AG09309 (cell line): ENCODE results near the gene TIAM1.
A peak's percentile ranks its signal among the peaks of the same experiment; 100 is the strongest.

ENCODE experiments used
- DNase-seq: peaks from one replicate; pipeline ENCODE4 v3.0.0-alpha.2; 2010; ENCODE audit warnings: low read depth
- H3K4me3 ChIP-seq: 2 replicates; pipeline ENCODE4 v1.5.1; 2011; ENCODE audit warnings: mild to moderate bottlenecking, low read depth, low read length, moderate library complexity; ENCODE audit not compliant: control insufficient read depth
- TF ChIP-seq, protein P1 (sequence below): IDR thresholded peaks from 2 replicates; pipeline ENCODE4 v1.5.1; 2011; ENCODE audit warnings: mild to moderate bottlenecking, low read depth, low read length, inconsistent platforms; ENCODE audit not compliant: insufficient read depth, control insufficient read depth; ENCODE audit errors: missing control alignments

The TIAM1 gene

GRCh38 chr21:31349208-31349607 lies 5.1 kb upstream of the TIAM1 start:
- no peak for DNase-seq
- H3K4me3 ChIP-seq = no peak overlapping the region
- TF ChIP-seq, protein P1, sequence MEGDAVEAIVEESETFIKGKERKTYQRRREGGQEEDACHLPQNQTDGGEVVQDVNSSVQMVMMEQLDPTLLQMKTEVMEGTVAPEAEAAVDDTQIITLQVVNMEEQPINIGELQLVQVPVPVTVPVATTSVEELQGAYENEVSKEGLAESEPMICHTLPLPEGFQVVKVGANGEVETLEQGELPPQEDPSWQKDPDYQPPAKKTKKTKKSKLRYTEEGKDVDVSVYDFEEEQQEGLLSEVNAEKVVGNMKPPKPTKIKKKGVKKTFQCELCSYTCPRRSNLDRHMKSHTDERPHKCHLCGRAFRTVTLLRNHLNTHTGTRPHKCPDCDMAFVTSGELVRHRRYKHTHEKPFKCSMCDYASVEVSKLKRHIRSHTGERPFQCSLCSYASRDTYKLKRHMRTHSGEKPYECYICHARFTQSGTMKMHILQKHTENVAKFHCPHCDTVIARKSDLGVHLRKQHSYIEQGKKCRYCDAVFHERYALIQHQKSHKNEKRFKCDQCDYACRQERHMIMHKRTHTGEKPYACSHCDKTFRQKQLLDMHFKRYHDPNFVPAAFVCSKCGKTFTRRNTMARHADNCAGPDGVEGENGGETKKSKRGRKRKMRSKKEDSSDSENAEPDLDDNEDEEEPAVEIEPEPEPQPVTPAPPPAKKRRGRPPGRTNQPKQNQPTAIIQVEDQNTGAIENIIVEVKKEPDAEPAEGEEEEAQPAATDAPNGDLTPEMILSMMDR = no peak

DNA sequence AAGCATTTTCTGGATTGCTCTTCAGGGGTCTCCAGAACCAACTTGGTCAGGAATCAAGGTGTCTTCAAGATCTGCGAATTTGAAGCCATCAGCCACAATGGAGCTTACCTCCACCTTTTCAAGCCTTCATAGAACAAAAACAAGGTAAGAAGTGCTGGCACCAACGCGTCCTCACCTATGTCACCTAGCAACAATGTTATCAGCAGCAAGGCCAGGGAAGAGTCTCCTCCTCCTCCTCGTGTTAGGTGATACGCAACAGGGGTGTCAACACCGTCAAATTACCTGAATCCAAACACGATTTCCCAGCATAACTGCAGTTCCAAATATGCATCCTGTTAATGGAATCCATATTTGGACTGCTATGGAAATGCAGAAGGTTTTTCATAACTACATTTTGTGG lies 4.1 kb upstream of the TIAM1 start:
- TF ChIP-seq, protein P1 = no peak
- H3K4me3 ChIP-seq = no peak overlapping the region
- DNase-seq = no peak

- no peak overlapping the region for H3K4me3 ChIP-seq
- TF ChIP-seq, protein P1 = peak; percentile 48
- no peak for DNase-seq
Measured at GRCh38 chr21:31347435-31348032, 3.5 kb upstream of the TIAM1 start.

DNA sequence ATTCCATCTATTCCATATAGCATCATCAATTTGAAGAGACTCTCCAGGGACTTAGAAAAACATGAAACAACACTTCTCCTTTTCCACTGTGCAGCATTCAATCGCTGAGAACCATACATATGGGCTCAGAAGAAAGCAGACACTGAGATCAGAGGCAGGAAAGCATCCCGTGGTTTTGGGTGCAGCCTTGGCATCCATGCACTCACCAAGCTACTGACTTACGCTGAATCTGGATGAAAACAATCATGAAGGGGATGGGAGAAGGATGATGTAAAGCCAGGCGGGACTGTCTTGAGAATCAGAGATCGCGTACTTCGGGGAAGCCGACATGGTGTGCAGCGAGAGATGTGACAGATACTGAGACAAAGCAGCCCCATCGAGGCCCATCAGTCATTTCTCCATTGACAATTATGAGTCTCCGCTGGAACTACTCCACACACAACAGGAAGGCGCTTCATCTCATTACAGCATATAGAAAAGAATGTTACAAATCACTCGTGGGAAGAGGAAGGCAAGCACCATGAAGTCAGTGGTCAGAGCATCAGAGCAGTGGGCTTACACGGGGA lies 2.3 kb upstream of the TIAM1 start:
- TF ChIP-seq, protein P1 = no peak
- no peak for DNase-seq
- no peak overlapping the region for H3K4me3 ChIP-seq

DNA sequence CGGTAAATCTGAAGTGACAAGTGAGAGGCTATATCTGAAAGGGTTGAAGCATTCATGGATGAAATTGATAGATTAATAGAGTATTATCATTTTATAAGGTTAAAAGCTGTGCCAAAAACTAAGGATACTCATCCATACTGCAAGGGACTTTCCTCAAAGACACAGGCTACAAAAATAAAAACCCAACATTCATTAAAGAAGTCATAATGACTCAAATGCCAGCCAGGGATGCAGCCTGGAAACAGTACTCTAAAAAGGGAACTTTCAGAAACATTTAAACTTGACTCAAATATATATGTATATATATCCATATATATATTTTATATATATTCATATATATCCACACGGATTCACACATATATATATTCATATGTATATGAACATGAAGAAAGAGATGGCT lies 1.1 kb upstream of the TIAM1 start:
- TF ChIP-seq, protein P1 = no peak
- DNase-seq = no peak
- no peak overlapping the region for H3K4me3 ChIP-seq

DNA sequence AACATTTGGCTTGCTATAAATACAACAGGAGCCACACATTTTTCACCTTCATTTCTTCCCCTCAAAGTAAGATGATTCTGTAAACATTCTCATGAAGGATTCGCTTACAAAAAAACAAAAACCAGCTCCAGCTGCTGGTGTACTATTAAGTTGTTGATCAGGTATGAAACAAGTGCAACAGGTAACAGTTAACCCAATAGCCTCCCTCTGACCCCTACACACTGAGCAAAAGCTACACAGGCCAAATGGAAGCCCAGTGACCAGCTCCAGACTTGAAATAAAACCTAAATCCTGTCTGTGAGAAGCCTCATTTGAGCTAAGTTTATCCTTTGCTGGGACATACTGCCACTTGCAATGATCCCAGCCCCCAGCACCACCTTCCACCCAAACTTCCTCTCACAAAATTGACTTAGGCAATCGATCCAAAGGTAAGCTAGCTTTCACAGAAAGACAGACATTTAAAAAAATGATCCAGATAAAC lies 991 bp downstream of the TIAM1 start:
- H3K4me3 ChIP-seq = peak overlapping the region; percentile 62
- TF ChIP-seq, protein P1 = no peak
- no peak for DNase-seq
